Thyroid gland (tissue), 4 donors: Measurements from ENCODE around the gene SCARB1.

Source experiments
- CTCF ChIP-seq, 6 experiments: fragments of 200-600 bp in 3 of 6; fragments of 450-650 bp in 3 of 6; sonication (generic) in 3 of 6; IDR thresholded peaks; one replicate each; pipeline ENCODE4 v1.5.1; 2016 to 2019; ENCODE audit warnings: antibody characterized with exemption in 6 of 6, mild to moderate bottlenecking in 2 of 6, inconsistent platforms in 1 of 6, moderate library complexity in 1 of 6
- POLR2A ChIP-seq, 2 donors: fragments of 450-650 bp; IDR thresholded peaks; one replicate each; pipeline ENCODE4 v1.6.1; 2017; ENCODE audit warnings: antibody characterized with exemption in 2 of 2, mild to moderate bottlenecking in 2 of 2, moderate library complexity in 1 of 2

- TF ChIP-seq CTCF (IDR thresholded peaks at IDR 0.05) (no peak), POLR2A (IDR thresholded peaks at IDR 0.05) (no peak)
Measured at GRCh38 chr12:124792961-124793441, 70.7 kb downstream of the SCARB1 start.
